Subcutaneous adipose tissue (tissue), 4 donors: ENCODE data around the gene MIA2. TPM values are rescaled to one million over a fixed set of nuclear protein-coding genes. Genes with fewer than 3 reads are reported as not detected.

ENCODE experiments used
- CTCF ChIP-seq: fragments of 450-650 bp; IDR thresholded peaks from one replicate; pipeline ENCODE4 v1.5.1; 2016; ENCODE audit warnings: low read depth, mild to moderate bottlenecking, control low read depth, antibody characterized with exemption, moderate library complexity
- total RNA-seq, 4 donors: library from RNA; depleted of rRNA; stranded (reverse); fragments of >200 nt; gene quantifications; one replicate each; pipeline ENCODE4 v1.1.0, GENCODE V29; 2016

The MIA2 gene
- total RNA-seq, 4 donors from 2014 or later: 17.6 to 23.3 (median 19.0) TPM

DNA sequence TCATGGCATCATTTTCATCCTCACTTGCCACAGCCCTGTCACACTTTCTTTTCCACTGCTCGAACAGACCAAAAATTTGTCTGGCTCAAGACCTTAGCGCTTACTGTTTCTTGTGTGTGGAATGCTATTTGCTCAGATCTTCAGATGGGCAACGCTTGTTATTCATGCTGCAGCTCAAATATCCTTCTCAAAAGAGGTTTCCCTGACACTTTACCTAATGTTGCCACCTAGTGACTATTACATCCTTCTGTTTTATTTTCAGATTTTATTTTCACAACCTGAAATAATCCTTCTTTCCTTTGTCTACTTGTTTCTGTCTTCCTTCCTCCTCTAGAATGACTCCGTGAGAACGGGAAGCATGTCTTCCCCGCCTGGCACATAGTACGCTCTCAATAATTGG lies 192.9 kb downstream of the MIA2 start:
- TF ChIP-seq CTCF: no peak

GRCh38 chr14:39428118-39428517 lies 194.4 kb downstream of the MIA2 start:
- TF ChIP-seq CTCF: no peak

DNA sequence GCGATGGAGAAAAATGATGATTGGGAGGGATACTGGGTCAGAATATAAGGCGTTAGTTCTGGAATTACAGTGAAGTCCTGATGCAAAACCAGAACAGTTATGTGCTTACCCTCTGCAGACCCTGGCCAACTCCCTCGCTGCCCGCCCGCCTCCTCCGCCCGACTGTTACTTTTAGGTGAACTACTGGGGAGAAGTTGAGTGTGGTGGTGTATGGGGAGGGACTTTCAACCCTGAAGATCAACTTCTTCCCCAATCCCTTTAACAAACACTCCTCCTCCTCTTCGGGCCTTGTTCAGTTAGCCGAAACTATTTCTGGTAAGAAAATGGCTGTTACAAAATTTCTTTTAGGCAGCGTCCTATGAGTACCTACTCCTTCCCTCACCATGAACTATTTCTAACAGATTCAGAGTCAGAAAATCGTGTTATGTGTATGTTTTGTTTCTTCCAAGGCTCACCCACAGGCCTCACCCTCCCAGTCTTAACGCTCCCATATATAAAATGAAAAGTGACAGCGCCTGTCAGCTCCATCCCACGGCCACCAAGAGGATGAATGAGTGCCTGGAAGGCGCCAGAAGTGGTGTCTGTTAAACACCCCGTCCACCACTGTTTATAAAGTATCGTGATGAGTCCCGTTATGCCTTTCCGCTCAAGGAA lies 197.2 kb downstream of the MIA2 start:
- TF ChIP-seq CTCF: no peak

- TF ChIP-seq CTCF: no peak
These were observed 197.9 kb downstream of the MIA2 start for GRCh38 chr14:39431416-39432178.

GRCh38 chr14:39432179-39432618 lies 198.5 kb downstream of the MIA2 start, which contains the start of gene FBXO33:
TSS of gene FBXO33 (minus strand) at chr14:39432433. CDS start at chr14:39432162, 271 bp downstream.
- TF ChIP-seq CTCF: no peak

GRCh38 chr14:39432619-39433451 lies 199.1 kb downstream of the MIA2 start:
- TF ChIP-seq CTCF: no peak

- no peak for TF ChIP-seq CTCF
These were observed 199.7 kb downstream of the MIA2 start for GRCh38 chr14:39433452-39433813.
